ENCODE measurements around the gene MCEE. TPM values are rescaled to one million over a fixed set of nuclear protein-coding genes. Genes with fewer than 3 reads are reported as not detected.
"Not testable (repeated sequence)": the region's sequence is repeated elsewhere in the genome, so short reads cannot be mapped to it uniquely, and the experiment has no call there.

Gene MCEE
- total and polyA plus RNA-seq, 4 donors, result 13.1 to 57.6 (median 23.9) TPM

DNA sequence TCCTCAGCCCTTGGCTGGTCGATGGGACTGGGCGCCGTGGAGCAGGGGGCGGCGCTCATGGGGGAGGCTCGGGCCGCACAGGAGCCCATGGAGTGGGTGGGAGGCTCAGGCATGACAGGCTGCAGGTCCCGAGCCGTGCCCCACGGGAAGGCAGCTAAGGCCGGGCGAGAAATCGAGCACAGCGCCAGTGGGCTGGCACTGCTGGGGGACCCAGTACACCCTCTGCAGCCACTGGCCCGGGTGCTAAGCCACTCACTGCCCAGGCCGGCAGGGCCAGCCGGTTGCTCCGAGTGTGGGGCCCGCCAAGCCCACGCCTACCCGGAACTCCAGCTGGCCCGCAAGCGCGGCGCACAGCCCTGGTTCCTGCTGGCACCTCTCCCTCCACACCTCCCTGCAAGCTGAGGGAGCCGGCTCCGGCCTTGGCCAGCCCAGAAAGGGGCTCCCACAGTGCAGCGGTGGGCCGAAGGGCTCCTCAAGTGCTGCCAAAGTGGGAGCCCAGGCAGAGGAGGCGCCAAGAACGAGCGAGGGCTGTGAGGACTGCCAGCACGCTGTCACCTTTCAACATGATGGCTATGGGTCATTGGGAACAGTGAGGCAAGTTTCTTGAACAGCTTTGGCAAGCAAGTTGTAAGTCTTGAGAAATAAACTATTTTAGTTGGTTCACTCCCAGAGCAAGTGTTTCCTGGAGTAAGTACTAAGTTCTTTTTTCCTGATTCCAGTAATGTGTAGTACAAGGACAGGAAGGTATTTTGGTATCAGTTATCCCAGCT, 37.4 kb downstream of the MCEE start:
- not testable (repeated sequence) for H3K4me1 ChIP-seq (ENCODE audit: control insufficient read depth in 4 of 4, insufficient read depth in 4 of 4, low read length in 3 of 4); H3K9me3 ChIP-seq (ENCODE audit: control insufficient read depth in 4 of 4, low read length in 3 of 4); H3K4me3 ChIP-seq (ENCODE audit: low read depth in 1 of 3, low read length in 3 of 3); H3K27me3 ChIP-seq (ENCODE audit: control insufficient read depth in 4 of 4, insufficient read depth in 4 of 4, low read length in 3 of 4); DNase-seq (ENCODE audit: low spot score); H3K36me3 ChIP-seq (ENCODE audit: control insufficient read depth in 4 of 4, insufficient read depth in 3 of 4, low read depth in 1 of 4, low read length in 3 of 4); H3K27ac ChIP-seq (ENCODE audit: low read depth in 1 of 2, low read length in 2 of 2); H3K9ac ChIP-seq (ENCODE audit: low read depth in 1 of 2, low read length in 2 of 2)
- WGBS, result 97% methylated on average over 33 of the region's 33 CpGs

DNA sequence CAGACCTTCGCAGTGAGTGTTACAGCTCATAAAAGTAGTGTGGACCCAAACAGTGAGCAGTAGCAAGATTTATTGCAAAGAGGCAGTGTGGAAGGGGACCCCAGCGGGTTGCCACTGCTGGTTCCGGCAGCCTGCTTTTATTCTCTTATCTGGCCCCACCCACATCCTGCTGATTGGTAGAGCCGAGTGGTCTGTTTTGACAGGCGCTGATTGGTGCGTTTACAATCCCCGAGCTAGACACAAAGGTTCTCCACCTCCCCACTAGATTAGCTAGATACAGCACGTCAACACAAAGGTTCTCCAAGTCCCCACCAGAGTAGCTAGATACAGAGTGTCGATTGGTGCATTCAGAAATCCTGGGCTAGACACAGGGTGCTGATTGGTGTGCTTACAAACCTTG, 38.2 kb downstream of the MCEE start:
- not testable (repeated sequence) for H3K36me3 ChIP-seq (ENCODE audit: control insufficient read depth in 4 of 4, insufficient read depth in 3 of 4, low read depth in 1 of 4, low read length in 3 of 4); H3K27ac ChIP-seq (ENCODE audit: low read depth in 1 of 2, low read length in 2 of 2); H3K4me1 ChIP-seq (ENCODE audit: control insufficient read depth in 4 of 4, insufficient read depth in 4 of 4, low read length in 3 of 4); DNase-seq (ENCODE audit: low spot score); H3K9ac ChIP-seq (ENCODE audit: low read depth in 1 of 2, low read length in 2 of 2); H3K27me3 ChIP-seq (ENCODE audit: control insufficient read depth in 4 of 4, insufficient read depth in 4 of 4, low read length in 3 of 4); H3K4me3 ChIP-seq (ENCODE audit: low read depth in 1 of 3, low read length in 3 of 3); H3K9me3 ChIP-seq (ENCODE audit: control insufficient read depth in 4 of 4, low read length in 3 of 4)
- 86% methylated on average over 9 of the region's 9 CpGs for WGBS

DNA sequence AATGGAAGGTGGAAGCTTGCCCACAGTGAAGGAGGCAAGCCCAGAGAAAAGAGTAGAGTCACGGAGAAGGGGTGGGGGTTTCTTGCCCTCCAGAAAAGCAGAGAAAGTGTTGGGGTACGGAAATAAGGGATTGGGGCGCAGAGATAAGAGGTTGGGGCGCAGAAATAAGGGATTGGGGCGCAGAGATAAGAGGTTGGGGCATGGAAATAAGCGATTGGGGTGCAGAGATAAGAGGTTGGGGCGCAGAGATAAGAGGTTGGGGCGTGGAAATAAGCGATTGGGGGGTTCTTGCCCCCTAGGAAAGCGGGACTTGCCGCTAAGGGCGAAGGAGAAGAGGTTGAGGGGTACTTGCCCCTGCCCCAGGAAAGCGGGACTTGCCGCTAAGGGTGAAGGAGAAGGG, 40.6 kb downstream of the MCEE start:
- not testable (repeated sequence) for H3K36me3 ChIP-seq (ENCODE audit: control insufficient read depth in 4 of 4, insufficient read depth in 3 of 4, low read depth in 1 of 4, low read length in 3 of 4); H3K4me3 ChIP-seq (ENCODE audit: low read depth in 1 of 3, low read length in 3 of 3); H3K27ac ChIP-seq (ENCODE audit: low read depth in 1 of 2, low read length in 2 of 2); H3K9me3 ChIP-seq (ENCODE audit: control insufficient read depth in 4 of 4, low read length in 3 of 4); H3K4me1 ChIP-seq (ENCODE audit: control insufficient read depth in 4 of 4, insufficient read depth in 4 of 4, low read length in 3 of 4); H3K27me3 ChIP-seq (ENCODE audit: control insufficient read depth in 4 of 4, insufficient read depth in 4 of 4, low read length in 3 of 4); H3K9ac ChIP-seq (ENCODE audit: low read depth in 1 of 2, low read length in 2 of 2); DNase-seq (ENCODE audit: low spot score)
- WGBS, result 82% methylated on average over 14 of the region's 14 CpGs

DNA sequence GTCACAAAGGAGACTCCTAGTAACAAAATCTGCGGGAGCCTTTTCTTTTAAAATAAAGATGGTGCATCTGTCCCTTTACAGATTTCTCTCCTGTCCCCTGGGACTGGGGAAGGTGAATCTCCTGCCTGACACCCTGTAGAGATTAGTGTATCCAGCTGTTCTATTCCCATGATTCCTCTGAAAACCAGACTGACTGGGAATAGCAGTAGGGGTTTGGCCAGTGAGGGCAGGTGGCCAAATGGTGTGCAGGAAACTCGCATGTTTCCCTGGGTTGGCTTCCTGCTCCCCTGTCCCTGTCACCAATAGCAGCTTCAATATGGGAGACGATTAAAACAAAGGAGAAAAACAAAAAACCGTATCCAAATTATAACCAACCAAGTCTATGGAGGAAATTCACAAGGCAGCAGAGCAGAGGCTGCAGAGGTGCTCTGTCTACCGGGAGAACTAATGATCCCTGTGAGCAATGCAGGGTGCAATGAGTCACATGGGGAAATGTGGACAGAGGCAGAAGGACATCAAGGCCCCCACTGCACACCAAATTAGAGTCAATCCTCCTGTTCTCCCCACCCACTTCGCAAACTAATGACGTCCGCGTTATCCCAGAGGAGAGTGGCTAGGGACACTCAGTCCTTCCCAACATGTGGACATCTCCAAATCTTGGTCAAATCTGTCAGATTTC, 44.6 kb downstream of the MCEE start:
- H3K36me3 ChIP-seq (ENCODE audit: control insufficient read depth in 4 of 4, insufficient read depth in 3 of 4, low read depth in 1 of 4, low read length in 3 of 4); H3K4me3 ChIP-seq (ENCODE audit: low read depth in 1 of 3, low read length in 3 of 3); H3K4me1 ChIP-seq (ENCODE audit: control insufficient read depth in 4 of 4, insufficient read depth in 4 of 4, low read length in 3 of 4); DNase-seq (ENCODE audit: low spot score); H3K9ac ChIP-seq (ENCODE audit: low read depth in 1 of 2, low read length in 2 of 2); H3K27me3 ChIP-seq (ENCODE audit: control insufficient read depth in 4 of 4, insufficient read depth in 4 of 4, low read length in 3 of 4); H3K9me3 ChIP-seq (ENCODE audit: control insufficient read depth in 4 of 4, low read length in 3 of 4); H3K27ac ChIP-seq (ENCODE audit: low read depth in 1 of 2, low read length in 2 of 2): not testable (repeated sequence)
- 54% methylated on average over 9 of the region's 9 CpGs for WGBS

DNA sequence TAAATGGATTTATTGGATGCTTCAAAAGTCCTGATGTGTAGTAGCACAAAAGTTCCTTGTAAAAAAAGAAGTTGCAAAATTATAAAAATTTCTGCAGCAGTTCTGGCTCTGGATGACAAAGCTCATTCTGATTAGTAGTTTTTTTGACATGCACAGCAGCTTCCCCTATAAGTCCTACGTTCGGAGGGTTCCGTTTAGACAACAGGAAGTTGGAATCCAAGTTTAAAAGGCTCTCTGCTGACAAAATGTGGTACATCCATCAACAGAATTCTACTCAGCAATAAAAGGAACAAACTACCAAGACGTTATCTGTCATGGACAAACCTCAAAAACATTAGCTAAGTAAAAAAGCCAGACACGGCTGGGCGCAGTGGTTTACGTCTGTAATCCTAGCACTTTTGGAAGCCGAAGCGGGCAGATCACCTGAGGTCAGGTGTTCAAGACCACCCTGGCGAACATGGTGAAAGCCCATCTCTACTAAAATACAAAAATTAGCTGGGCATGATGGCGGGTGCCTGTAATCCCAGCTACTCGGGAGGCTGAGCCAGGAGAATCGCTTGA, 46.2 kb downstream of the MCEE start:
- not testable (repeated sequence) for H3K4me3 ChIP-seq (ENCODE audit: low read depth in 1 of 3, low read length in 3 of 3)

DNA sequence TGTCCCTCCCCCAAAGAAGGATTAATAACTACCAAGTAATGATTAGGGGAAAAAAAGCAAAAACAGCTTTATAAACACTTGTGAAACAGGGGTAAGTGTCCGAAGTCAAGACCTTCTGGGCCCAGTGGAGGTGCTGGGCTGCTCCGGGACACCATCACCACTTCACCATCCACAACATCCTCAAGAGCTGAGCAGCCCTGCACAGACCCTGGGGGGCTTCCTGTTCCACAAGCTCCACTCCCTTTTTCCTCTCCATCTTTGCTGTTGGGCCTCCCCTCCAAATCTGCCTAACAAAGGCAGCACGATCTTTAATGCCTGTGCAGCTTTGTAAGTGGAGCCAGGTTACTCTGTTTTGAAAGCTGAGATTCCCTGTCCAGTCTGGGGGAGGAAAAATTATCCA, 46.7 kb downstream of the MCEE start:
- not testable (repeated sequence) for H3K27ac ChIP-seq (ENCODE audit: low read depth in 1 of 2, low read length in 2 of 2); H3K9me3 ChIP-seq (ENCODE audit: control insufficient read depth in 4 of 4, low read length in 3 of 4)
- WGBS, result no CpG with 5 or more reads among the region's 3 CpGs

More for the DNA sequence above, 46.2 kb downstream of the MCEE start:
- H3K27ac ChIP-seq (ENCODE audit: low read depth in 1 of 2, low read length in 2 of 2); DNase-seq (ENCODE audit: low spot score); H3K9ac ChIP-seq (ENCODE audit: low read depth in 1 of 2, low read length in 2 of 2); H3K9me3 ChIP-seq (ENCODE audit: control insufficient read depth in 4 of 4, low read length in 3 of 4); H3K4me1 ChIP-seq (ENCODE audit: control insufficient read depth in 4 of 4, insufficient read depth in 4 of 4, low read length in 3 of 4); H3K36me3 ChIP-seq (ENCODE audit: control insufficient read depth in 4 of 4, insufficient read depth in 3 of 4, low read depth in 1 of 4, low read length in 3 of 4); H3K27me3 ChIP-seq (ENCODE audit: control insufficient read depth in 4 of 4, insufficient read depth in 4 of 4, low read length in 3 of 4): not testable (repeated sequence)
- WGBS, result 75% methylated on average over 10 of the region's 13 CpGs

More for the DNA sequence above, 46.7 kb downstream of the MCEE start:
- not testable (repeated sequence) for H3K9ac ChIP-seq (ENCODE audit: low read depth in 1 of 2, low read length in 2 of 2); H3K36me3 ChIP-seq (ENCODE audit: control insufficient read depth in 4 of 4, insufficient read depth in 3 of 4, low read depth in 1 of 4, low read length in 3 of 4); H3K4me3 ChIP-seq (ENCODE audit: low read depth in 1 of 3, low read length in 3 of 3); H3K4me1 ChIP-seq (ENCODE audit: control insufficient read depth in 4 of 4, insufficient read depth in 4 of 4, low read length in 3 of 4); H3K27me3 ChIP-seq (ENCODE audit: control insufficient read depth in 4 of 4, insufficient read depth in 4 of 4, low read length in 3 of 4); DNase-seq (ENCODE audit: low spot score)

Measured in liver (tissue), 9 donors.